Kidney epithelial cell (primary cell): ENCODE results near the gene SMAD3. TPM values are rescaled to one million over a fixed set of nuclear protein-coding genes. Genes with fewer than 3 reads are reported as not detected.

ENCODE experiments used
- DNase-seq: peaks from one replicate; pipeline ENCODE4 v3.0.0-alpha.2; 2010; ENCODE audit warnings: low read depth
- H3K27me3 ChIP-seq: 2 replicates; pipeline ENCODE4 v1.6.0; 2011; ENCODE audit warnings: low read length; ENCODE audit not compliant: control insufficient read depth, insufficient read depth
- H3K36me3 ChIP-seq: 2 replicates; pipeline ENCODE4 v1.5.1; 2011; ENCODE audit warnings: low read length; ENCODE audit not compliant: control insufficient read depth, insufficient read depth
- H3K4me3 ChIP-seq: 2 replicates; pipeline ENCODE4 v1.5.1; 2011; ENCODE audit warnings: low read depth, mild to moderate bottlenecking, control low read depth, low read length
- total RNA-seq: library from RNA; depleted of rRNA; stranded (reverse); fragments of >200 nt; gene quantifications from 2 replicates; pipeline ENCODE4 v1.2.3, GENCODE V29; 2015
- TF ChIP-seq, protein P1 (sequence below): IDR thresholded peaks from 2 replicates; pipeline ENCODE4 v1.5.1; 2011; ENCODE audit warnings: mild to moderate bottlenecking, moderate library complexity, low read length, control low read depth, inconsistent platforms; ENCODE audit not compliant: insufficient read depth, poor library complexity, severe bottlenecking

Gene SMAD3
- total RNA-seq, 1 donor from 2014 or later, result 34.8 TPM

DNA sequence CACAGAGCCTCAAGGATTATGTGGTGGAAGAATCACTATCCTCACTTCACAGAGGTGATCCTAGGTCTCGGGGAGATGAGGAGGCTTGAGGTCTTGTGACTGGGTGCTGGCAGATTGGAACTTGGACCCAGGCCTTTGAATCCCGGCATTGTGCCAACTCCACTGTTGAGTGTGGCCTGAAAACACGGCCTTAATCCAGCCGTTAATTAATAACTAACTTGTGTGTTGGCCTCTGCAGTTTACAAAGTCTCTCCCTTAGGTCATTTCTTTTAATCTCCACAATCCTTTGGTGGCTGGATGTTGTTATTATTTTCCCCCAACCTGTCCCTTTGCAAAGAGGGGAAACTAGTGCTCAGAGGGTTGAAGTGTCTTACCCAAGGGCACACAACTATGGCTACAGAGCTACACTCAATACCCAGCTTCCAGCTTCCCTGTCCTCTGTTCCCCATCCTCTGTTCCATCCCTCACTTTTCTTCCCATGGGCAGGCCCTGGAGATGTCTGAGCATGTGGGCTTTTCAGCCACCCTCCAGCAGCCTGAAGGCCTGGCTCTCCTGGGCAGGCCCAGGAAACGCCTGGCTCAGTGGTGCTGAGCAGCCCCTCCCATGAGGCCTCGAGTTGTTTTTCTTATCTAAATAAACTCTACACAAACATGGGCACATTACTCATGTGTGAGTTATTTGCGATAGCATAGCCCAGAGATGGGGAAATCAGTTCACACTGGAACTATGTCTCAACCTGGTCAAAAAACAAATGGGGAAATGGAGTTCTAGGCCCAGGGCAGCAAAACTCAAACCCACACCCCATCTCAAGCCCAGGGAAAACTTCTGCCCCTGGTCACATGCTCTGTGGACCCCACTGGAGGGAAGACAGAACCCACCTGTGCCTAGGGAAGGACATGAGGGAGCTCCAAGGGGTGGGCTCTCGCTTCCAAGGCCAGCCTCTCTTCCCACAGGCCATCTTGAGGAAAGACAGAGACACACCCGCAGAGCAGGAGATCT lies 16.8 kb upstream of the SMAD3 start:
- no peaks in the 10 kb centered on the region for H3K27me3 ChIP-seq
- no peak overlapping the region for H3K4me3 ChIP-seq
- no peaks in the 10 kb centered on the region for H3K36me3 ChIP-seq
- TF ChIP-seq, protein P1, sequence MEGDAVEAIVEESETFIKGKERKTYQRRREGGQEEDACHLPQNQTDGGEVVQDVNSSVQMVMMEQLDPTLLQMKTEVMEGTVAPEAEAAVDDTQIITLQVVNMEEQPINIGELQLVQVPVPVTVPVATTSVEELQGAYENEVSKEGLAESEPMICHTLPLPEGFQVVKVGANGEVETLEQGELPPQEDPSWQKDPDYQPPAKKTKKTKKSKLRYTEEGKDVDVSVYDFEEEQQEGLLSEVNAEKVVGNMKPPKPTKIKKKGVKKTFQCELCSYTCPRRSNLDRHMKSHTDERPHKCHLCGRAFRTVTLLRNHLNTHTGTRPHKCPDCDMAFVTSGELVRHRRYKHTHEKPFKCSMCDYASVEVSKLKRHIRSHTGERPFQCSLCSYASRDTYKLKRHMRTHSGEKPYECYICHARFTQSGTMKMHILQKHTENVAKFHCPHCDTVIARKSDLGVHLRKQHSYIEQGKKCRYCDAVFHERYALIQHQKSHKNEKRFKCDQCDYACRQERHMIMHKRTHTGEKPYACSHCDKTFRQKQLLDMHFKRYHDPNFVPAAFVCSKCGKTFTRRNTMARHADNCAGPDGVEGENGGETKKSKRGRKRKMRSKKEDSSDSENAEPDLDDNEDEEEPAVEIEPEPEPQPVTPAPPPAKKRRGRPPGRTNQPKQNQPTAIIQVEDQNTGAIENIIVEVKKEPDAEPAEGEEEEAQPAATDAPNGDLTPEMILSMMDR, result no peak
- peak; percentile 88 for DNase-seq

DNA sequence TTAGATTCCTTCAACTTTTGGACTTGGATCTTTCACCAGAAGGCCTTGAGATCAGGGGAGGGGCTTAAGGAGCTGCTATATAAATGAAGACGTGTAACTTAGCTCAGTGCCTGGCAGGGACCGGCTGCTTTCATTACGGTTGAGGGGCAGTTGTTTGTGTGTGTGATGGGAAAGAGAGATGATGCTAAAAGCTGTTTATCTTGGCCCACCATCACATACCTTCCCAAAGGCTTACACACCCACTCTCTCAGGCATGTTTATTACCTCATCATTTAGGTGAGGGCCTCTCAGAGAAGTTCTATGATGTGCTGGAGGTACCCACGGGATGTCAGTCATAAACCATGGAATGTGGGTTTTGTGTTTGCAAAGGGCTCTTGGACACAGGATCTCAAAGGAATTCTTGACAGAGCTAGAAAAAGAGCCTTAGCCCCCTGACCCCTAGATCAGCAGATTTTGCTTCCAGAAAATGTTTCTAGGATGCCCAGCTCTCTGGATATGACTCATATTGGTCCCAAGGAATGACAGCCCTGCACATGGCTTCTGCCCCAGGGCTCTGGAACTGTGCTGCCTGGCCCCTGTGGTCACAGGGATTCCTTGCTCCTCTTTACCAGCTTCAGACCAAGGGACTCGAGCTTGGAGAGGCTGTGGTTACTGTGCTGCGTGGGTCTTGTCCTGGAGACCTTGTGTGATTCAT lies 15.9 kb upstream of the SMAD3 start:
- DNase-seq, result peak; percentile 94
- H3K4me3 ChIP-seq, result no peak overlapping the region
- TF ChIP-seq, protein P1, result no peak
- no peaks in the 10 kb centered on the region for H3K27me3 ChIP-seq
- no peaks in the 10 kb centered on the region for H3K36me3 ChIP-seq

DNA sequence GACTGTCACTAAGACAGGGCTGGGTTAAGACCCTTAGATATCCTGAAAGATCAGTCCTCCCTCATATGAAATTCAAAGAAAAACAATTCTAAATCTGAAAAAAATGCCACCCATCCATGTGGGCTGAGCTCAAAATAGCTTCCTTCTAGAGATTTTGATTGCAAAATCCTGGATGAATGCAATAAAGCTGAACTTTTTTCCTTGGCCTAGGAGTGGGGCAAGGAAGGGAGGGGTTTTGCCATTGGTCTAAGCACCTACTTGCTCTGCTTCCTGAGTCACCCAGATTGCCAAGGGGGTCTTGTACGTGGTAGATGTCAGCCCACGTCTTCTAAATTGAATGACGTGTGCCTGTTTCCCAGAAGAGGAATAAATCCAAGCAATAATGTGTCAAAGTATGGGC lies 15.3 kb upstream of the SMAD3 start:
- Histone ChIP-seq H3K36me3 (no peaks in the 10 kb centered on the region), H3K4me3 (no peak overlapping the region), H3K27me3 (no peaks in the 10 kb centered on the region)
- DNase-seq, result no peak
- TF ChIP-seq, protein P1, result no peak

GRCh38 chr15:67050522-67051087 lies 14.8 kb upstream of the SMAD3 start:
- no peak overlapping the region for H3K4me3 ChIP-seq
- no peak for DNase-seq
- TF ChIP-seq, protein P1, result no peak
- no peaks in the 10 kb centered on the region for H3K27me3 ChIP-seq
- H3K36me3 ChIP-seq, result no peaks in the 10 kb centered on the region

DNA sequence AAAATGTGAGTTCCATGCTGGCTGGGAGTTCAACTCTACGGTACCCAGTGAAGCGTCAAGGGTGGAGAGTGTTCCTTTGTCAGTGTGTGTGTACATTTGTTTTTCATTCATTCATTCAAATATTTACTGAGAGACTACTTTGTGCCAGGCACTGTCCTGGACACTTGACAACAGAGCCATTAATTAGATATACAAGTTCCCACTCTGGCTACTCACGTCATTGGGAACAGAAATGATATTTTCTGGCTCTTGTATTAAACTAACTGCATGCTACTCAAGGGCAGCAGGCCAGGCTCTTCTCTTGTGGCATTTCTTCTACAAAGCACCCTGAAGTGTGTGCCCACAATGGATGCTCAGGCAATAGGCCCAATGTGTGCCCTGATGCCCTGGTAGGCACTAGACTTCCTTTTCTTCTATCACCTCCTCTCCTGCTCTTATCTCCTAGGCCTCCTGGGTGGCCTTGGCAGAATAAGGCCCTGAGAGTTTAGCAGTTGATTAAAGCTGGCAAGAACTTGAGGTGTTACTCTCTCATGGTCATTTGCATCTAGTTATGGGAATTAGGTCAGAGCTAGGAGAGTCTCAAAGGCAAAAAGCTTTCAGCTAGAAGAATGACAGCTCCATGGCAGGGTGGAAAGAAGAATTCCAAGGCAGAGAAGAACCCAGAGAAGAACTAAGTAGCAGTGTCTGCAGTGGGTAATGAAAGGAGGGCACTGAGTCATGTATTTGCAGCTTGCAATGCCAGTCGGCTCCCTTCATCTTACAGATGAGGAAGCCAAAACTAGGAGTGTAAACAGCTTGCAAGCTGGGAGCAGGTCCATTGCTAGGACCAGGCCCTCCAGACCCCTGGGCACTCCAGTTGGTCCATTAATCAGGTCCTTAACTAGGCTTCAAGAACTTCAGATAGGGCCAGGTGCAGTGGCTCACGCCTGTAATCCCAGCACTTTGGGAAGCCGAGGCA lies 14.0 kb upstream of the SMAD3 start:
- no peaks in the 10 kb centered on the region for H3K36me3 ChIP-seq
- no peak for DNase-seq
- TF ChIP-seq, protein P1, result no peak
- H3K27me3 ChIP-seq, result no peaks in the 10 kb centered on the region
- no peak overlapping the region for H3K4me3 ChIP-seq
